ENCODE results near the gene THUMPD3.

The THUMPD3 gene

DNA sequence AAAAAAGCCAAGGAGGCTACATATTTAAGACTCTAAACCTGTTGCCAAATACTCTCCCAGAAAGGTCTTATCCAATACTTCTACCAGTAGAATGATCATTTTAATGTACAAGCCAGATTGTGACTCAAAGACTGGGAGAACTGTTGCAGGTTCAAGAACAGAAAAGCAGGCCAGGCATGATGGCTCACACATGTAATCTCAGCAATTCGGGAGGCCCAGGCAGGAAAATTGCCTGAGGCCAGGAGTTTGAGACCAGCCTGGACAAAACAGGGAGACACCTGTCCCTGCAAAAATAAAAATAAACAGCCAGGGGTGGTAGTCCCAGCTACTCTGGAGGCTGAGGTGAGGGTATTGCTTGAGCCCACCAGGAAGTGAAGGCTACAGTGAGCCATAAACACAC lies 17.8 kb upstream of the THUMPD3 start:
- TF ChIP-seq ZFX (IDR thresholded peaks at IDR 0.05; ENCODE audit: borderline replicate concordance) = no peak
- TF ChIP-seq, protein P1, sequence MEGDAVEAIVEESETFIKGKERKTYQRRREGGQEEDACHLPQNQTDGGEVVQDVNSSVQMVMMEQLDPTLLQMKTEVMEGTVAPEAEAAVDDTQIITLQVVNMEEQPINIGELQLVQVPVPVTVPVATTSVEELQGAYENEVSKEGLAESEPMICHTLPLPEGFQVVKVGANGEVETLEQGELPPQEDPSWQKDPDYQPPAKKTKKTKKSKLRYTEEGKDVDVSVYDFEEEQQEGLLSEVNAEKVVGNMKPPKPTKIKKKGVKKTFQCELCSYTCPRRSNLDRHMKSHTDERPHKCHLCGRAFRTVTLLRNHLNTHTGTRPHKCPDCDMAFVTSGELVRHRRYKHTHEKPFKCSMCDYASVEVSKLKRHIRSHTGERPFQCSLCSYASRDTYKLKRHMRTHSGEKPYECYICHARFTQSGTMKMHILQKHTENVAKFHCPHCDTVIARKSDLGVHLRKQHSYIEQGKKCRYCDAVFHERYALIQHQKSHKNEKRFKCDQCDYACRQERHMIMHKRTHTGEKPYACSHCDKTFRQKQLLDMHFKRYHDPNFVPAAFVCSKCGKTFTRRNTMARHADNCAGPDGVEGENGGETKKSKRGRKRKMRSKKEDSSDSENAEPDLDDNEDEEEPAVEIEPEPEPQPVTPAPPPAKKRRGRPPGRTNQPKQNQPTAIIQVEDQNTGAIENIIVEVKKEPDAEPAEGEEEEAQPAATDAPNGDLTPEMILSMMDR (IDR thresholded peaks at IDR 0.05) = no peak
- no peak overlapping the region for H3K27ac ChIP-seq

DNA sequence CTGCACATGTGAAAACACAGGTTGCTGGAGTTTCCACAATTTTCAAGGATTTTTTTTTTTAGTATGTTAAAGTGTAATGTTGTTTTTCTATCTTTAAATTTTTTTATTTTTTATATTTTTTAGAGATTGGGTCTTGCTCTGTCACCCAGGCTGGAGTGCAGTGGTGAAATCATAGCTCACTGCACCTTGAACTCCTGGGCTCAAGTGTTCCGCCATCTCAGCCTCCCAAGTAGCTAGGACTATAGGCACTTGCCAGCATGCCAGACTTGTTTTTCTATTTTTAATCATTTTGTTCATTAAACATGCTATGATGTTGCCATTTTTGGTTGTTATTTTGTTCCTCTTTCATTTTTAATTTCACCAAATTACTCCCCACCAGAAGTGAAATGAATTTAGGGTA lies 16.7 kb upstream of the THUMPD3 start:
- TF ChIP-seq, protein P1 (IDR thresholded peaks at IDR 0.05) = no peak
- TF ChIP-seq ZFX (IDR thresholded peaks at IDR 0.05; ENCODE audit: borderline replicate concordance) = no peak
- no peak overlapping the region for H3K27ac ChIP-seq

DNA sequence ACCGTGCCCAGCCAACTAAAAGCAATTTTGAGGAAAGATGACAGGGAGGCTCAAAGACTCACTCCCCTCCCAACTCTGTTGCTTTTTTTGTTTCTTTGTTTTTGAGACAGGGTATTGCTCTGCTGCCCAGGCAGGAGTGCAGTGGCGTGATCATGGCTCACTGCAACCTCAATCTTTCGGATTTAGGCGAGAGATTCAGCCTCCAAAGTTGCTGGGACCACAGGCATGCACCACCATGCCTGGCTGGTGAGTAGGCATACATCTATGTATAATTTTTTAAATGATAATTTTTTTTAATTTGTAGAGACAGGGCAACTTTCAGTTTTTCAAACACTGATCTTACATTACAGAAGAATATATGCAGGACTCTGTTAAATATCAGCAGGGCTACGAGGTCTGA lies 15.8 kb upstream of the THUMPD3 start:
- no peak overlapping the region for H3K27ac ChIP-seq
- TF ChIP-seq, protein P1 (IDR thresholded peaks at IDR 0.05) = no peak
- no peak for TF ChIP-seq ZFX (IDR thresholded peaks at IDR 0.05; ENCODE audit: borderline replicate concordance)

DNA sequence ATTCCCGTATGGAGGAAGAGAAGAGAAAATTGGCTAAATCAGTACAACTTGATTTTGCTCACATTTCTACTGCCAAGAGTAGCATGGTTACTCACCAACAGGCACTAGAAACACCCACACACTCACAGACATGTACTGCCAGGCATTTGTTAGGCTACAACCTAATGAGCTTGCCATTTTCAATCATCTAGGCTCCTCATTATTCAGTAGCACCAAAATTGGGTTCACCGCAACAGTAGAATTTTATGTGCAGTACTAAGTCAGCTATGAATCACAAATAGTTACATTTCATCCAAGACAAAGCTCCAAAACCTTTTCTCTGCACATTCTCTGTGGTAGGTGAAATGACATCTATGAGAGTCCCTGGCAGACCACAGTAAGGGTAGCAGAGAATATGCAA lies 15.0 kb upstream of the THUMPD3 start:
- no peak overlapping the region for H3K27ac ChIP-seq
- TF ChIP-seq, protein P1 (IDR thresholded peaks at IDR 0.05) = no peak
- no peak for TF ChIP-seq ZFX (IDR thresholded peaks at IDR 0.05; ENCODE audit: borderline replicate concordance)

DNA sequence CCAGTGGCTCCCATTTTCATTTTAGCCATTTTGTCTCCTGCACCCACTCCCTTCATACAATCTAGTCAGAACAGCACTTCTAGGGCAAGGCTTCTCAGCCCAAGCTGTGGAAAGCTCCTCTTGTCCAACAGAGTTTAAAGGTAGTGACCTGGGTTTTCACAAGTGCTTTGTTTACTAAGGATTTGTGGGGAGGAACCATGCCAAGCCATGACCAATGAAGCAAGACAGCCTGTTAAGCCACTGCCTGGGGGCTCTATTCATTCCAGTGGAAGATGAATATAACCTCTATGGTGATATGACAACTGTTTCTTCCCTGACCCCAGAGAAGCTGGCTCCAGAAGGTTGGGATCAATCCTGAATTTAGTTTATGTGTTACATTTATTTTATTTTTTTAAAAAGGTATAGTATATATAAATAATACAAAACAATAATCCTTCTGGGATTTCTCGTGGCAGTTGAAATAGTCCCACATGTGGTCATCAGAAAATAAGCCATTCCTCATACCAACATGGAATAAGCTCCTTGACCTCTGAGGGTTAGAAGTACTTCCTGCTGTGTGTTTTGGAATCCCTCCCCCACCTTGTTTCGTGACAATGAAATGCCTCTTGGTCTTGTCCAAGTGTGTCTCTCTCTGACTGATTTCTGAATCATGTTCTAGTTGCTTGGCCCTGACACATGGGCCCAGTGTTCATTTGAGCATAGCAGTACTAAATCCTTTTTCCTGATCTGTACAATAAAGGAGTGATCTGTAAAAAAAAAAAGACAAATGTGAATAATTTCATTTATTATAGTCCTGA lies 13.3 kb upstream of the THUMPD3 start:
- no peak overlapping the region for H3K27ac ChIP-seq
- TF ChIP-seq ZFX (IDR thresholded peaks at IDR 0.05; ENCODE audit: borderline replicate concordance) = no peak
- TF ChIP-seq, protein P1 (IDR thresholded peaks at IDR 0.05) = no peak

DNA sequence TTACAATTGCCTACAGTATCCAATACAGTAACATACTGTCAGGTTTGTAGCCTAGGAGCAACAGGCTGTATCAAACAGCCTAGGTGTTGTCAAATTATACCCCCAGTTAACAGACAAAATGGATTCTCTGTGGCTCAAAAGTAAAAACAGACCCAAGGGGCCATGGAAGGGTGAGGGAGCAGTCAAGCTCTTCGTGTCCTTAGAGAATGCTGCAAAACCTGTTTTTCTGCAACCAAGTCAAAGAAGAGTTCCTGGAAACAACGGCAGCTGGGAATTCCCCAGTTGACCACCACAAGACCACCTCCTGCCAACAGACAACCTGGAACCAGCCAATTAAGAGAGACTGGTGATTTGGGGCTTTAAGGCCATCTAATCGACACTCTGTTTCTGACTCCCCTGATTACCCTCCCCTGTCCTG lies 11.1 kb upstream of the THUMPD3 start:
- TF ChIP-seq, protein P1 (IDR thresholded peaks at IDR 0.05) = no peak
- TF ChIP-seq ZFX (IDR thresholded peaks at IDR 0.05; ENCODE audit: borderline replicate concordance) = no peak
- no peak overlapping the region for H3K27ac ChIP-seq

DNA sequence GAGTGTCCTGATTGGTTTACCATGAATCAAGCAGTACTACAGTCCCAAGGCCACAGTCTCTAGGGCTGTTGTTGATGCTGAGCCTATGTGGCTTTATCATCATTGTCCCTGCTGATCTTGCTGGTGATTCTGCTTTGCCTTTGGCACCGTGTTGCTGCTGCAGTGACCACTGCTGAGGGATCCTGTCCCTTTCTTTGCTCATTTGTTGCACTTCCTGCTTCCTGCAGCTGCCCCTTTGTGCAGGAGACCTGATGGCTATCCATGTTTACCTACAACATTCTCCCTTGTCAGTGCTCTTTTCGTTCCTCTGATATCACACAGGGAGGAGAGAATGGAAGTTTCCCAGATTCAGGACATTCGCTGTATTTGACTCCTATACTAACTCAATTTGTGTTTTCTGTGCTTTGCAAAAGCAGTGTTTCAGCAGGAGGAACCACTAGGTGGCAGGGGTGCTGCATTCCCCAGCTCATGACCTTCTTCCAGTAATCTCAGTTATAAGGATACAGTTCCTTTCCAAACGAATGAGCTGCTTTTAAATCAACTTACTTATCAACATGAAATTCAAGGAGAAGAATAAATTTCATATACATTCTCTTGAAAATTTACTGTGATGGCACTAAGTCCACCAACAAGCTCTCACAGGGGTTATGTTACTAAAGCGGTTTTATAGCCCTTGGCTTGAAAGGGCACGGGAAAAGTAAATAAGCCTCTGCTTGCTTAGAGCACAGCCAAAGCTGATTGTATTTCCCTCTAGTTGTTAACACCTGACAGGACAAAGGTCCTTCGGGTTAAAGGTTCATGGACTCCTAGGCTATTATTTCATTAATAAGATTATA lies 9.7 kb upstream of the THUMPD3 start:
- peak overlapping the region; percentile 65 for H3K27ac ChIP-seq
- TF ChIP-seq, protein P1 (IDR thresholded peaks at IDR 0.05) = peak; percentile 96
- no peak for TF ChIP-seq ZFX (IDR thresholded peaks at IDR 0.05; ENCODE audit: borderline replicate concordance)

Data from 22Rv1 (cell line).